Measurements from ENCODE around the gene CEP41. TPM values are rescaled to one million over a fixed set of nuclear protein-coding genes. Genes with fewer than 3 reads are reported as not detected.

CEP41 gene
- total and polyA plus RNA-seq, 2 donors, result 7.6 to 12.3 TPM

GRCh38 chr7:130444234-130444633, 3.4 kb upstream of the CEP41 start:
- Histone ChIP-seq H3K36me3 (ENCODE audit: insufficient read depth) (no peaks in the 10 kb centered on the region), H3K4me3 (ENCODE audit: low read depth, low read length) (no peak overlapping the region), H3K27ac (ENCODE audit: low read depth) (no peak overlapping the region), H3K4me1 (ENCODE audit: insufficient read depth) (no peaks in the 10 kb centered on the region)
- peak; percentile 63 for DNase-seq (ENCODE audit: extremely low spot score)
- 41% methylated on average over 3 of the region's 3 CpGs for WGBS

GRCh38 chr7:130442601-130443000, 1.8 kb upstream of the CEP41 start:
- Histone ChIP-seq H3K27ac (ENCODE audit: low read depth) (no peak overlapping the region), H3K4me3 (ENCODE audit: low read depth, low read length) (no peak overlapping the region), H3K4me1 (ENCODE audit: insufficient read depth) (no peaks in the 10 kb centered on the region), H3K36me3 (ENCODE audit: insufficient read depth) (no peaks in the 10 kb centered on the region)
- 80% methylated on average over 7 of the region's 7 CpGs for WGBS
- DNase-seq (ENCODE audit: extremely low spot score), result no peak

GRCh38 chr7:130441408-130441869, 623 bp upstream of the CEP41 start:
- no peaks in the 10 kb centered on the region for H3K36me3 ChIP-seq (ENCODE audit: insufficient read depth)
- H3K27ac ChIP-seq (ENCODE audit: low read depth), result no peak overlapping the region
- peak overlapping the region; percentile 59 for H3K4me3 ChIP-seq (ENCODE audit: low read depth, low read length)
- DNase-seq (ENCODE audit: extremely low spot score), result no peak
- 20% methylated on average over 9 of the region's 9 CpGs for WGBS
- no peaks in the 10 kb centered on the region for H3K4me1 ChIP-seq (ENCODE audit: insufficient read depth)

- peaks cover 1% of the 10 kb centered on the region for H3K4me1 ChIP-seq (ENCODE audit: insufficient read depth)
Measured at GRCh38 chr7:130436253-130436652, 4.6 kb downstream of the CEP41 start.

GRCh38 chr7:130435311-130435854, 5.4 kb downstream of the CEP41 start:
- no peaks in the 10 kb centered on the region for H3K36me3 ChIP-seq (ENCODE audit: insufficient read depth)
- peaks cover 1% of the 10 kb centered on the region for H3K4me1 ChIP-seq (ENCODE audit: insufficient read depth)
- 58% methylated on average over 2 of the region's 2 CpGs for WGBS
- no peak overlapping the region for H3K27ac ChIP-seq (ENCODE audit: low read depth)
- H3K4me3 ChIP-seq (ENCODE audit: low read depth, low read length), result no peak overlapping the region
- DNase-seq (ENCODE audit: extremely low spot score), result no peak

More at GRCh38 chr7:130436253-130436652, 4.6 kb downstream of the CEP41 start:
- H3K36me3 ChIP-seq (ENCODE audit: insufficient read depth), result no peaks in the 10 kb centered on the region
- no peak overlapping the region for H3K4me3 ChIP-seq (ENCODE audit: low read depth, low read length)
- H3K27ac ChIP-seq (ENCODE audit: low read depth), result no peak overlapping the region
- 89% methylated on average over 1 of the region's 1 CpG for WGBS
- no peak for DNase-seq (ENCODE audit: extremely low spot score)

- Histone ChIP-seq H3K4me3 (ENCODE audit: low read depth, low read length) (no peak overlapping the region), H3K36me3 (ENCODE audit: insufficient read depth) (no peaks in the 10 kb centered on the region), H3K27ac (ENCODE audit: low read depth) (no peak overlapping the region), H3K4me1 (ENCODE audit: insufficient read depth) (peaks cover 1% of the 10 kb centered on the region)
- WGBS, result 91% methylated on average over 1 of the region's 1 CpG
- DNase-seq (ENCODE audit: extremely low spot score), result no peak
Measured at GRCh38 chr7:130433301-130433700, 7.5 kb downstream of the CEP41 start.

- no peak overlapping the region for H3K4me3 ChIP-seq (ENCODE audit: low read depth, low read length)
- no peak overlapping the region for H3K27ac ChIP-seq (ENCODE audit: low read depth)
- peaks cover 1% of the 10 kb centered on the region for H3K4me1 ChIP-seq (ENCODE audit: insufficient read depth)
- no peak for DNase-seq (ENCODE audit: extremely low spot score)
- WGBS, result 64% methylated on average over 3 of the region's 3 CpGs
- H3K36me3 ChIP-seq (ENCODE audit: insufficient read depth), result no peaks in the 10 kb centered on the region
Measured at GRCh38 chr7:130432886-130433285, 7.9 kb downstream of the CEP41 start.

GRCh38 chr7:130430841-130431666, 9.8 kb downstream of the CEP41 start:
- Histone ChIP-seq H3K36me3 (ENCODE audit: insufficient read depth) (no peaks in the 10 kb centered on the region), H3K4me1 (ENCODE audit: insufficient read depth) (peaks cover 1% of the 10 kb centered on the region), H3K4me3 (ENCODE audit: low read depth, low read length) (no peak overlapping the region), H3K27ac (ENCODE audit: low read depth) (no peak overlapping the region)
- 24% methylated on average over 5 of the region's 5 CpGs for WGBS
- no peak for DNase-seq (ENCODE audit: extremely low spot score)

GRCh38 chr7:130430115-130430514, 10.7 kb downstream of the CEP41 start:
- DNase-seq (ENCODE audit: extremely low spot score), result no peak
- Histone ChIP-seq H3K36me3 (ENCODE audit: insufficient read depth) (no peaks in the 10 kb centered on the region), H3K4me1 (ENCODE audit: insufficient read depth) (peaks cover 1% of the 10 kb centered on the region), H3K27ac (ENCODE audit: low read depth) (no peak overlapping the region), H3K4me3 (ENCODE audit: low read depth, low read length) (no peak overlapping the region)
- 17% methylated on average over 1 of the region's 1 CpG for WGBS

GRCh38 chr7:130429019-130429418, 11.8 kb downstream of the CEP41 start:
- DNase-seq (ENCODE audit: extremely low spot score), result no peak
- H3K36me3 ChIP-seq (ENCODE audit: insufficient read depth), result no peaks in the 10 kb centered on the region
- WGBS, result 95% methylated on average over 4 of the region's 4 CpGs

GRCh38 chr7:130426564-130426963, 14.3 kb downstream of the CEP41 start:
- Histone ChIP-seq H3K4me1 (ENCODE audit: insufficient read depth) (peaks cover 1% of the 10 kb centered on the region), H3K36me3 (ENCODE audit: insufficient read depth) (no peaks in the 10 kb centered on the region), H3K27ac (ENCODE audit: low read depth) (no peak overlapping the region), H3K4me3 (ENCODE audit: low read depth, low read length) (no peak overlapping the region)
- 74% methylated on average over 4 of the region's 4 CpGs for WGBS
- DNase-seq (ENCODE audit: extremely low spot score), result no peak

More at GRCh38 chr7:130429019-130429418, 11.8 kb downstream of the CEP41 start:
- H3K27ac ChIP-seq (ENCODE audit: low read depth), result no peak overlapping the region
- H3K4me3 ChIP-seq (ENCODE audit: low read depth, low read length), result no peak overlapping the region
- H3K4me1 ChIP-seq (ENCODE audit: insufficient read depth), result peaks cover 1% of the 10 kb centered on the region

GRCh38 chr7:130425796-130426195, 15.0 kb downstream of the CEP41 start:
- H3K36me3 ChIP-seq (ENCODE audit: insufficient read depth), result no peaks in the 10 kb centered on the region
- no peak overlapping the region for H3K27ac ChIP-seq (ENCODE audit: low read depth)
- no peak overlapping the region for H3K4me3 ChIP-seq (ENCODE audit: low read depth, low read length)
- no peaks in the 10 kb centered on the region for H3K4me1 ChIP-seq (ENCODE audit: insufficient read depth)
- 76% methylated on average over 4 of the region's 4 CpGs for WGBS
- DNase-seq (ENCODE audit: extremely low spot score), result no peak

- Histone ChIP-seq H3K36me3 (ENCODE audit: insufficient read depth) (no peaks in the 10 kb centered on the region), H3K4me1 (ENCODE audit: insufficient read depth) (no peaks in the 10 kb centered on the region), H3K4me3 (ENCODE audit: low read depth, low read length) (no peak overlapping the region), H3K27ac (ENCODE audit: low read depth) (no peak overlapping the region)
- no peak for DNase-seq (ENCODE audit: extremely low spot score)
- WGBS, result 83% methylated on average over 3 of the region's 3 CpGs
Measured at GRCh38 chr7:130423501-130424037, 17.2 kb downstream of the CEP41 start.

GRCh38 chr7:130421684-130422083, 19.1 kb downstream of the CEP41 start:
- Histone ChIP-seq H3K36me3 (ENCODE audit: insufficient read depth) (no peaks in the 10 kb centered on the region), H3K27ac (ENCODE audit: low read depth) (no peak overlapping the region)
- WGBS, result 23% methylated on average over 2 of the region's 2 CpGs

More at GRCh38 chr7:130421684-130422083, 19.1 kb downstream of the CEP41 start:
- no peak for DNase-seq (ENCODE audit: extremely low spot score)
- no peaks in the 10 kb centered on the region for H3K4me1 ChIP-seq (ENCODE audit: insufficient read depth)
- no peak overlapping the region for H3K4me3 ChIP-seq (ENCODE audit: low read depth, low read length)
